BLaER1 (cell line): ENCODE results near the gene ZNF316.

Experiments
- H3K27ac ChIP-seq: shearing (Covaris generic); formaldehyde crosslinking; 2 replicates; pipeline ENCODE4 v1.8.1; 2022
- H3K27me3 ChIP-seq: shearing (Covaris generic); formaldehyde crosslinking; 2 replicates; pipeline ENCODE4 v1.8.1; 2022
- H3K36me3 ChIP-seq: shearing (Covaris generic); formaldehyde crosslinking; 2 replicates; pipeline ENCODE4 v1.8.1; 2022
- H3K4me1 ChIP-seq: shearing (Covaris generic); formaldehyde crosslinking; 2 replicates; pipeline ENCODE4 v1.8.1; 2022
- H3K4me2 ChIP-seq: shearing (Covaris generic); formaldehyde crosslinking; 2 replicates; pipeline ENCODE4 v1.8.1; 2022
- H3K4me3 ChIP-seq: shearing (Covaris generic); formaldehyde crosslinking; 2 replicates; pipeline ENCODE4 v1.8.1; 2022
- H3K9ac ChIP-seq: shearing (Covaris generic); formaldehyde crosslinking; 2 replicates; pipeline ENCODE4 v1.8.1; 2022
- H3K9me3 ChIP-seq: shearing (Covaris generic); formaldehyde crosslinking; 2 replicates; pipeline ENCODE4 v1.8.1; 2022
- H4K20me1 ChIP-seq: shearing (Covaris generic); formaldehyde crosslinking; 2 replicates; pipeline ENCODE4 v1.8.1; 2022
- Cebpa-rat ChIP-seq: shearing (Covaris generic); IDR thresholded peaks from 2 replicates; pipeline ENCODE4 v1.8.1; 2022

ZNF316 gene

GRCh38 chr7:6646465-6646864 lies 9.3 kb downstream of the ZNF316 start:
- Histone ChIP-seq H3K27ac (no peak overlapping the region), H3K4me2 (no peak overlapping the region), H3K4me3 (no peak overlapping the region), H3K9me3 (peaks cover 25% of the 10 kb centered on the region), H3K27me3 (no peaks in the 10 kb centered on the region), H4K20me1 (peaks cover 90% of the 10 kb centered on the region), H3K4me1 (peaks cover 20% of the 10 kb centered on the region), H3K36me3 (peaks cover 100% of the 10 kb centered on the region), H3K9ac (no peak overlapping the region)
- no peak for TF ChIP-seq Cebpa-rat

GRCh38 chr7:6647080-6647479 lies 10.0 kb downstream of the ZNF316 start:
- Histone ChIP-seq H3K4me1 (peaks cover 20% of the 10 kb centered on the region), H3K36me3 (peaks cover 100% of the 10 kb centered on the region), H3K4me2 (no peak overlapping the region), H3K27ac (no peak overlapping the region), H3K9ac (no peak overlapping the region), H3K27me3 (no peaks in the 10 kb centered on the region), H3K4me3 (no peak overlapping the region), H4K20me1 (peaks cover 84% of the 10 kb centered on the region), H3K9me3 (peaks cover 31% of the 10 kb centered on the region)
- no peak for TF ChIP-seq Cebpa-rat

- Histone ChIP-seq H3K36me3 (peaks cover 100% of the 10 kb centered on the region), H3K9me3 (peaks cover 36% of the 10 kb centered on the region), H3K9ac (no peak overlapping the region), H3K4me1 (peaks cover 20% of the 10 kb centered on the region), H3K27ac (no peak overlapping the region), H4K20me1 (peaks cover 79% of the 10 kb centered on the region), H3K27me3 (no peaks in the 10 kb centered on the region), H3K4me2 (no peak overlapping the region), H3K4me3 (no peak overlapping the region)
- no peak for TF ChIP-seq Cebpa-rat
These were observed 10.4 kb downstream of the ZNF316 start for GRCh38 chr7:6647541-6647940.

GRCh38 chr7:6648066-6648814 lies 11.1 kb downstream of the ZNF316 start:
- H3K4me3 ChIP-seq = no peak overlapping the region
- no peaks in the 10 kb centered on the region for H3K27me3 ChIP-seq
- H4K20me1 ChIP-seq = peaks cover 72% of the 10 kb centered on the region
- H3K27ac ChIP-seq = 0 out of 2 replicates have a peak overlapping the region, but pooled peaks have one; percentile 60
- H3K4me1 ChIP-seq = peaks cover 20% of the 10 kb centered on the region
- TF ChIP-seq Cebpa-rat = no peak
- no peak overlapping the region for H3K9ac ChIP-seq
- peak overlapping the region; percentile 51 for H3K4me2 ChIP-seq
- peaks cover 100% of the 10 kb centered on the region for H3K36me3 ChIP-seq
- H3K9me3 ChIP-seq = peaks cover 42% of the 10 kb centered on the region

GRCh38 chr7:6648815-6649104 lies 11.6 kb downstream of the ZNF316 start:
- Histone ChIP-seq H3K27ac (peak overlapping the region; percentile 60), H3K4me3 (no peak overlapping the region), H3K9me3 (peaks cover 48% of the 10 kb centered on the region), H3K9ac (peak overlapping the region; percentile 9), H3K36me3 (peaks cover 100% of the 10 kb centered on the region), H3K27me3 (no peaks in the 10 kb centered on the region), H4K20me1 (peaks cover 67% of the 10 kb centered on the region), H3K4me1 (peaks cover 20% of the 10 kb centered on the region), H3K4me2 (peak overlapping the region; percentile 51)
- TF ChIP-seq Cebpa-rat = no peak

- H3K36me3 ChIP-seq = peaks cover 100% of the 10 kb centered on the region
- H3K9ac ChIP-seq = peak overlapping the region; percentile 9
- H3K4me2 ChIP-seq = peak overlapping the region; percentile 51
- peaks cover 54% of the 10 kb centered on the region for H3K9me3 ChIP-seq
- no peaks in the 10 kb centered on the region for H3K27me3 ChIP-seq
- no peak overlapping the region for H3K4me3 ChIP-seq
- H4K20me1 ChIP-seq = peaks cover 61% of the 10 kb centered on the region
- H3K4me1 ChIP-seq = peaks cover 20% of the 10 kb centered on the region
- H3K27ac ChIP-seq = peak overlapping the region; percentile 60
- TF ChIP-seq Cebpa-rat = no peak
These were observed 12.3 kb downstream of the ZNF316 start for GRCh38 chr7:6649241-6649961.

- H3K4me2 ChIP-seq = no peak overlapping the region
- no peak overlapping the region for H3K9ac ChIP-seq
- peaks cover 61% of the 10 kb centered on the region for H3K9me3 ChIP-seq
- TF ChIP-seq Cebpa-rat = no peak
- H3K4me3 ChIP-seq = no peak overlapping the region
- H3K36me3 ChIP-seq = peaks cover 100% of the 10 kb centered on the region
- H3K27ac ChIP-seq = no peak overlapping the region
- H3K27me3 ChIP-seq = no peaks in the 10 kb centered on the region
- H4K20me1 ChIP-seq = peaks cover 54% of the 10 kb centered on the region
- peaks cover 20% of the 10 kb centered on the region for H3K4me1 ChIP-seq
These were observed 13.0 kb downstream of the ZNF316 start for GRCh38 chr7:6650086-6650485.

- Histone ChIP-seq H3K9me3 (peaks cover 63% of the 10 kb centered on the region), H3K4me3 (no peak overlapping the region; the same call in 1 of the 2 replicates), H3K27me3 (no peaks in the 10 kb centered on the region), H3K36me3 (peaks cover 100% of the 10 kb centered on the region), H4K20me1 (peaks cover 49% of the 10 kb centered on the region), H3K4me2 (no peak overlapping the region), H3K27ac (no peak overlapping the region), H3K4me1 (peaks cover 20% of the 10 kb centered on the region), H3K9ac (no peak overlapping the region)
- no peak for TF ChIP-seq Cebpa-rat
These were observed 13.4 kb downstream of the ZNF316 start for GRCh38 chr7:6650521-6651011.

- Histone ChIP-seq H3K4me3 (peak overlapping the region; percentile 53), H3K27me3 (no peaks in the 10 kb centered on the region), H3K36me3 (peaks cover 100% of the 10 kb centered on the region), H3K9me3 (peaks cover 63% of the 10 kb centered on the region), H3K27ac (no peak overlapping the region), H3K4me1 (peaks cover 20% of the 10 kb centered on the region), H3K9ac (no peak overlapping the region), H4K20me1 (peaks cover 35% of the 10 kb centered on the region), H3K4me2 (no peak overlapping the region)
- TF ChIP-seq Cebpa-rat = no peak
These were observed 14.8 kb downstream of the ZNF316 start for GRCh38 chr7:6651851-6652445.

GRCh38 chr7:6652446-6653011 lies 15.4 kb downstream of the ZNF316 start:
- peaks cover 20% of the 10 kb centered on the region for H3K4me1 ChIP-seq
- H3K4me3 ChIP-seq = peak overlapping the region; percentile 53
- H3K27me3 ChIP-seq = no peaks in the 10 kb centered on the region
- H3K4me2 ChIP-seq = no peak overlapping the region
- H3K36me3 ChIP-seq = peaks cover 95% of the 10 kb centered on the region
- H3K9me3 ChIP-seq = peaks cover 63% of the 10 kb centered on the region
- H3K9ac ChIP-seq = no peak overlapping the region
- no peak for TF ChIP-seq Cebpa-rat
- no peak overlapping the region for H3K27ac ChIP-seq
- peaks cover 29% of the 10 kb centered on the region for H4K20me1 ChIP-seq
